K562 (cell line): Measurements from ENCODE around the gene AKAP13. TPM values are rescaled to one million over a fixed set of nuclear protein-coding genes. Genes with fewer than 3 reads are reported as not detected.

Experiments used
- FOXM1 ChIP-seq, 2 experiments: fragments of 450-650 bp in 1 of 2; sonication (generic) in 1 of 2; formaldehyde crosslinking in 1 of 2; IDR thresholded peaks; 2 replicates each; pipeline versions ENCODE4 v1.6.1 to v1.9.0; 2017 to 2022; ENCODE audit warnings: low read depth in 2 of 2, mild to moderate bottlenecking in 2 of 2, missing genetic modification reagents in 1 of 2, moderate library complexity in 1 of 2
- KAT7 ChIP-seq: sonication (generic); formaldehyde crosslinking; IDR thresholded peaks from 2 replicates; pipeline ENCODE4 v1.8.0; 2022; ENCODE audit warnings: missing genetic modification reagents, mild to moderate bottlenecking, borderline replicate concordance
- NCOR1 ChIP-seq: fragments of 450-650 bp; IDR thresholded peaks from 2 replicates; pipeline ENCODE4 v1.6.1; 2016; ENCODE audit warnings: mild to moderate bottlenecking, moderate library complexity
- RHOXF2B ChIP-seq: fragments of 250-450 bp; sonication (Bioruptor Pico); conservative IDR thresholded peaks from 2 replicates; pipeline ENCODE4 v1.5.1; 2021
- TCF3 ChIP-seq: sonication (generic); formaldehyde crosslinking; IDR thresholded peaks from 2 replicates; pipeline ENCODE4 v1.4.0; 2020; ENCODE audit warnings: mild to moderate bottlenecking, missing genetic modification reagents
- ZNF133 ChIP-seq: fragments of 250-450 bp; sonication (Bioruptor Pico); IDR thresholded peaks from 2 replicates; pipeline ENCODE4 v1.4.0; 2020; ENCODE audit warnings: mild to moderate bottlenecking
- ZNF239 ChIP-seq: fragments of 250-450 bp; sonication (Bioruptor Pico); IDR thresholded peaks from 2 replicates; pipeline ENCODE4 v1.4.0; 2020; ENCODE audit warnings: mild to moderate bottlenecking
- ZNF41 ChIP-seq: fragments of 250-450 bp; sonication (Bioruptor Pico); conservative IDR thresholded peaks from 2 replicates; pipeline ENCODE4 v1.4.0; 2020; ENCODE audit warnings: mild to moderate bottlenecking
- ZNF445 ChIP-seq: fragments of 250-450 bp; sonication (Bioruptor Pico); IDR thresholded peaks from 2 replicates; pipeline ENCODE4 v1.4.0; 2020; ENCODE audit warnings: low read depth, mild to moderate bottlenecking, moderate library complexity
- polyA plus RNA-seq, 8 experiments: library from polyadenylated mRNA; depleted of rRNA in 4 of 8; stranded (reverse) in 5 of 8; unstranded in 3 of 8; fragments of >200 nt; fragmentation: Nextera tagmentation in 2 of 8; fragmentation: Illumina TruSeq in 1 of 8; extraction: Ambion mirVana in 2 of 8; extraction: Trizol in 1 of 8; gene quantifications; 2 replicates each; pipeline versions ENCODE4 v1.2.1 to v1.2.3, GENCODE V29; 2011 to 2014; ENCODE audit warnings: inconsistent platforms in 1 of 8, missing spikeins in 1 of 8
- total RNA-seq, 7 experiments: library from RNA; depleted of rRNA in 6 of 7; stranded (reverse); fragments of >200 nt in 6 of 7; fragmentation: Illumina TruSeq in 2 of 7; extraction: Trizol in 2 of 7; gene quantifications; 2 replicates each; pipeline versions ENCODE4 v1.2.1 to v1.2.3, GENCODE V29; 2011 to 2021; ENCODE audit warnings: low replicate concordance in 1 of 7
- TF ChIP-seq, protein P1 (sequence below): fragments of 200-600 bp; sonication (generic); IDR thresholded peaks from one replicate; pipeline ENCODE4 v1.6.1; 2012; ENCODE audit warnings: mild to moderate bottlenecking, low read depth, low read length, inconsistent platforms
- TF ChIP-seq, protein P2 (sequence below): sonication (generic); formaldehyde crosslinking; IDR thresholded peaks from 2 replicates; pipeline ENCODE4 v1.8.1; 2023; ENCODE audit warnings: mild to moderate bottlenecking, missing genetic modification reagents
- TF ChIP-seq, protein P3 (sequence below): IDR thresholded peaks from 3 replicates; pipeline ENCODE4 v1.6.1; 2011; ENCODE audit warnings: borderline replicate concordance, mild to moderate bottlenecking; ENCODE audit not compliant: insufficient read length, insufficient read depth

AKAP13 gene
- total and polyA plus RNA-seq, 9 of the 15 experiments (the other 6 are each of a cell fraction or from before 2014, with no cell fraction given) = 0.03 to 1.7 (median 0.42) TPM

DNA sequence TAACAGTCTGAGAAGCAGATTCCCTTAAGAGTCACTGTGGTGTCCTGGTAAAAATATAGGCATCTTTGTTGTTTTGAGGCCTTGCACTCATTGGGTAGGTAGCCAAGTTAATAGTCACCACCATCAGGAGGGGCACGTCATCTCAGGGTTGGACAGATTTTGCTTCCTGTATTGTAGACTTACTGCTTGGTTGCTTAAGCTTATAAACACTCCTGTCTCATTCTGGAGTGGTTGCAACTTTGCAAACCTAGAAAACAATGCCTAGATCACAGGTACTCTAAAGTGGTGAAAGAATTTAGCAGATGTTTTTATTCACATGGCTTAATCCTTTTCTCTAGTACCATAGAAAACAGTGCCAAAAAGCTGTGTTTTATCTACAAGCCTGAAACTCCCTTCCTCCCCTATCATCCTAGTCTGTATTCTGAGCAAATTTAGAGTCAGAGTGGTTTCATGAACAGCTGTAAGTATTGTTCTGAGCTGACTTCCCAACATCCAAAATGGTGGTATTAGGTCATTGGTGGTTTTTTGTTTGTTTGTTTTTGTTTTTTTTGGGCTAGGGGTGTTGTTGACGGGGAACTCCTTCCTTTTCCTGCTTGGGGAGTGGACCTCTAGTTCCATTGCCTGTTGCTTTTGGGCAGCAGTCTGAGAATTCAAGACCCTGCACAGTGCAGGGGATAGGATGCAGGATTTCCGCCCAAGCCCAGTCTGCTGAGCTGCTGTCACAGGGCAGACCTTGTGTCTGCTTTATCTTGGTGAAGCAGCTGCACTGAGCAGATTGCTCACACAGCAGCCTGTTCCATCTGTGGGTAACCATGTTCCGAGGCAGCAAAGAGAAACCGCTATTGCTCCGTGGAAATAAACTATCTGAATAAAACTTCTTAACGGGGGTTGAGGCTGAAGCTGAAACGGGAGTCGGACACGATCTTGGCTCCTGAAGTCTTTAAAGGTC lies 202.0 kb downstream of the AKAP13 start (continued):
- TF ChIP-seq, protein P1, sequence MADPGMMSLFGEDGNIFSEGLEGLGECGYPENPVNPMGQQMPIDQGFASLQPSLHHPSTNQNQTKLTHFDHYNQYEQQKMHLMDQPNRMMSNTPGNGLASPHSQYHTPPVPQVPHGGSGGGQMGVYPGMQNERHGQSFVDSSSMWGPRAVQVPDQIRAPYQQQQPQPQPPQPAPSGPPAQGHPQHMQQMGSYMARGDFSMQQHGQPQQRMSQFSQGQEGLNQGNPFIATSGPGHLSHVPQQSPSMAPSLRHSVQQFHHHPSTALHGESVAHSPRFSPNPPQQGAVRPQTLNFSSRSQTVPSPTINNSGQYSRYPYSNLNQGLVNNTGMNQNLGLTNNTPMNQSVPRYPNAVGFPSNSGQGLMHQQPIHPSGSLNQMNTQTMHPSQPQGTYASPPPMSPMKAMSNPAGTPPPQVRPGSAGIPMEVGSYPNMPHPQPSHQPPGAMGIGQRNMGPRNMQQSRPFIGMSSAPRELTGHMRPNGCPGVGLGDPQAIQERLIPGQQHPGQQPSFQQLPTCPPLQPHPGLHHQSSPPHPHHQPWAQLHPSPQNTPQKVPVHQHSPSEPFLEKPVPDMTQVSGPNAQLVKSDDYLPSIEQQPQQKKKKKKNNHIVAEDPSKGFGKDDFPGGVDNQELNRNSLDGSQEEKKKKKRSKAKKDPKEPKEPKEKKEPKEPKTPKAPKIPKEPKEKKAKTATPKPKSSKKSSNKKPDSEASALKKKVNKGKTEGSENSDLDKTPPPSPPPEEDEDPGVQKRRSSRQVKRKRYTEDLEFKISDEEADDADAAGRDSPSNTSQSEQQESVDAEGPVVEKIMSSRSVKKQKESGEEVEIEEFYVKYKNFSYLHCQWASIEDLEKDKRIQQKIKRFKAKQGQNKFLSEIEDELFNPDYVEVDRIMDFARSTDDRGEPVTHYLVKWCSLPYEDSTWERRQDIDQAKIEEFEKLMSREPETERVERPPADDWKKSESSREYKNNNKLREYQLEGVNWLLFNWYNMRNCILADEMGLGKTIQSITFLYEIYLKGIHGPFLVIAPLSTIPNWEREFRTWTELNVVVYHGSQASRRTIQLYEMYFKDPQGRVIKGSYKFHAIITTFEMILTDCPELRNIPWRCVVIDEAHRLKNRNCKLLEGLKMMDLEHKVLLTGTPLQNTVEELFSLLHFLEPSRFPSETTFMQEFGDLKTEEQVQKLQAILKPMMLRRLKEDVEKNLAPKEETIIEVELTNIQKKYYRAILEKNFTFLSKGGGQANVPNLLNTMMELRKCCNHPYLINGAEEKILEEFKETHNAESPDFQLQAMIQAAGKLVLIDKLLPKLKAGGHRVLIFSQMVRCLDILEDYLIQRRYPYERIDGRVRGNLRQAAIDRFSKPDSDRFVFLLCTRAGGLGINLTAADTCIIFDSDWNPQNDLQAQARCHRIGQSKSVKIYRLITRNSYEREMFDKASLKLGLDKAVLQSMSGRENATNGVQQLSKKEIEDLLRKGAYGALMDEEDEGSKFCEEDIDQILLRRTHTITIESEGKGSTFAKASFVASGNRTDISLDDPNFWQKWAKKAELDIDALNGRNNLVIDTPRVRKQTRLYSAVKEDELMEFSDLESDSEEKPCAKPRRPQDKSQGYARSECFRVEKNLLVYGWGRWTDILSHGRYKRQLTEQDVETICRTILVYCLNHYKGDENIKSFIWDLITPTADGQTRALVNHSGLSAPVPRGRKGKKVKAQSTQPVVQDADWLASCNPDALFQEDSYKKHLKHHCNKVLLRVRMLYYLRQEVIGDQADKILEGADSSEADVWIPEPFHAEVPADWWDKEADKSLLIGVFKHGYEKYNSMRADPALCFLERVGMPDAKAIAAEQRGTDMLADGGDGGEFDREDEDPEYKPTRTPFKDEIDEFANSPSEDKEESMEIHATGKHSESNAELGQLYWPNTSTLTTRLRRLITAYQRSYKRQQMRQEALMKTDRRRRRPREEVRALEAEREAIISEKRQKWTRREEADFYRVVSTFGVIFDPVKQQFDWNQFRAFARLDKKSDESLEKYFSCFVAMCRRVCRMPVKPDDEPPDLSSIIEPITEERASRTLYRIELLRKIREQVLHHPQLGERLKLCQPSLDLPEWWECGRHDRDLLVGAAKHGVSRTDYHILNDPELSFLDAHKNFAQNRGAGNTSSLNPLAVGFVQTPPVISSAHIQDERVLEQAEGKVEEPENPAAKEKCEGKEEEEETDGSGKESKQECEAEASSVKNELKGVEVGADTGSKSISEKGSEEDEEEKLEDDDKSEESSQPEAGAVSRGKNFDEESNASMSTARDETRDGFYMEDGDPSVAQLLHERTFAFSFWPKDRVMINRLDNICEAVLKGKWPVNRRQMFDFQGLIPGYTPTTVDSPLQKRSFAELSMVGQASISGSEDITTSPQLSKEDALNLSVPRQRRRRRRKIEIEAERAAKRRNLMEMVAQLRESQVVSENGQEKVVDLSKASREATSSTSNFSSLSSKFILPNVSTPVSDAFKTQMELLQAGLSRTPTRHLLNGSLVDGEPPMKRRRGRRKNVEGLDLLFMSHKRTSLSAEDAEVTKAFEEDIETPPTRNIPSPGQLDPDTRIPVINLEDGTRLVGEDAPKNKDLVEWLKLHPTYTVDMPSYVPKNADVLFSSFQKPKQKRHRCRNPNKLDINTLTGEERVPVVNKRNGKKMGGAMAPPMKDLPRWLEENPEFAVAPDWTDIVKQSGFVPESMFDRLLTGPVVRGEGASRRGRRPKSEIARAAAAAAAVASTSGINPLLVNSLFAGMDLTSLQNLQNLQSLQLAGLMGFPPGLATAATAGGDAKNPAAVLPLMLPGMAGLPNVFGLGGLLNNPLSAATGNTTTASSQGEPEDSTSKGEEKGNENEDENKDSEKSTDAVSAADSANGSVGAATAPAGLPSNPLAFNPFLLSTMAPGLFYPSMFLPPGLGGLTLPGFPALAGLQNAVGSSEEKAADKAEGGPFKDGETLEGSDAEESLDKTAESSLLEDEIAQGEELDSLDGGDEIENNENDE = no peak
- TF ChIP-seq NCOR1 (0 out of 2 replicates have a peak, but pooled peaks have one; percentile 21), ZNF239 (no peak), TCF3 (CRISPR knock-in tag) (peak; percentile 66), ZNF41 (CRISPR knock-in tag) (no peak), FOXM1 (IDR thresholded peaks at IDR 0.05; ENCODE audit: low read depth) (no peak), FOXM1 (CRISPR knock-in tag; IDR thresholded peaks at IDR 0.05; ENCODE audit: low read depth) (no peak), ZNF133 (CRISPR knock-in tag) (no peak), ZNF445 (no peak), RHOXF2B (no peak), KAT7 (CRISPR knock-in tag) (no peak)
- TF ChIP-seq, protein P2, sequence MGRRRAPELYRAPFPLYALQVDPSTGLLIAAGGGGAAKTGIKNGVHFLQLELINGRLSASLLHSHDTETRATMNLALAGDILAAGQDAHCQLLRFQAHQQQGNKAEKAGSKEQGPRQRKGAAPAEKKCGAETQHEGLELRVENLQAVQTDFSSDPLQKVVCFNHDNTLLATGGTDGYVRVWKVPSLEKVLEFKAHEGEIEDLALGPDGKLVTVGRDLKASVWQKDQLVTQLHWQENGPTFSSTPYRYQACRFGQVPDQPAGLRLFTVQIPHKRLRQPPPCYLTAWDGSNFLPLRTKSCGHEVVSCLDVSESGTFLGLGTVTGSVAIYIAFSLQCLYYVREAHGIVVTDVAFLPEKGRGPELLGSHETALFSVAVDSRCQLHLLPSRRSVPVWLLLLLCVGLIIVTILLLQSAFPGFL (CRISPR knock-in tag) = no peak
- TF ChIP-seq, protein P3, sequence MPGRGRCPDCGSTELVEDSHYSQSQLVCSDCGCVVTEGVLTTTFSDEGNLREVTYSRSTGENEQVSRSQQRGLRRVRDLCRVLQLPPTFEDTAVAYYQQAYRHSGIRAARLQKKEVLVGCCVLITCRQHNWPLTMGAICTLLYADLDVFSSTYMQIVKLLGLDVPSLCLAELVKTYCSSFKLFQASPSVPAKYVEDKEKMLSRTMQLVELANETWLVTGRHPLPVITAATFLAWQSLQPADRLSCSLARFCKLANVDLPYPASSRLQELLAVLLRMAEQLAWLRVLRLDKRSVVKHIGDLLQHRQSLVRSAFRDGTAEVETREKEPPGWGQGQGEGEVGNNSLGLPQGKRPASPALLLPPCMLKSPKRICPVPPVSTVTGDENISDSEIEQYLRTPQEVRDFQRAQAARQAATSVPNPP = no peak
